GM06990 (cell line): ENCODE results near the gene DPP10.

Source experiments
- DNase-seq: peaks from one replicate; pipeline ENCODE4 v3.0.0-alpha.2; 2011; ENCODE audit not compliant: insufficient read length; ENCODE audit errors: extremely low read depth
- H3K27me3 ChIP-seq: replicated peaks from 2 replicates; pipeline ENCODE4 v1.6.0; 2011; ENCODE audit warnings: low read length; ENCODE audit not compliant: control insufficient read depth, insufficient read depth
- H3K36me3 ChIP-seq: 2 replicates; pipeline ENCODE4 v1.5.1; 2011; ENCODE audit warnings: low read length; ENCODE audit not compliant: control insufficient read depth, insufficient read depth
- H3K4me3 ChIP-seq: replicated peaks from 2 replicates; pipeline ENCODE4 v1.5.1; 2011; ENCODE audit warnings: low read depth, mild to moderate bottlenecking, control low read depth, low read length
- TF ChIP-seq, protein P1 (sequence below): IDR thresholded peaks from 2 replicates; pipeline ENCODE4 v1.5.1; 2011; ENCODE audit warnings: low read length, control low read depth, mild to moderate bottlenecking, inconsistent platforms; ENCODE audit not compliant: insufficient read depth, poor library complexity, severe bottlenecking

Gene DPP10

DNA sequence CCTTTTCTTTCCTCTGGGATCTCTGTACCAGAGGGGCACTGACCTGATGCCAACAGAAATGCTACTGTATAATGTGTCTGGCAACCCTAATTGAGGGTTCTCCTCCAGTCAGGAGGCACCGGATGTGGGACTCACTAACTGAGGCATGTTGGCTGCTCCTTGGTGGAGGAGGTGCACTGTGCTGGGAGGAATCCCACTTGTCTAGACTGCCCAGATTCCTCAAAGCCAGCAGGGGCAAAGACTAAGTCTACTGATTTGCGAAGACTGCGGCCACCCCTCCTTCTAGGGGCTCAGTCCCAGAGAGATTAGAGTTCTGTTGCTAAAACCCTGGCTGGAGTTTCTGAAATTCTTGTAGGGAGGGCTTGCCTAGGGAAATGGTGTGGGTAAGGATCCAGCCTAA lies 1192.1 kb downstream of the DPP10 start:
- H3K36me3 ChIP-seq = no peaks in the 10 kb centered on the region
- no peak for DNase-seq
- H3K27me3 ChIP-seq = no peaks in the 10 kb centered on the region
- no peak overlapping the region for H3K4me3 ChIP-seq
- TF ChIP-seq, protein P1, sequence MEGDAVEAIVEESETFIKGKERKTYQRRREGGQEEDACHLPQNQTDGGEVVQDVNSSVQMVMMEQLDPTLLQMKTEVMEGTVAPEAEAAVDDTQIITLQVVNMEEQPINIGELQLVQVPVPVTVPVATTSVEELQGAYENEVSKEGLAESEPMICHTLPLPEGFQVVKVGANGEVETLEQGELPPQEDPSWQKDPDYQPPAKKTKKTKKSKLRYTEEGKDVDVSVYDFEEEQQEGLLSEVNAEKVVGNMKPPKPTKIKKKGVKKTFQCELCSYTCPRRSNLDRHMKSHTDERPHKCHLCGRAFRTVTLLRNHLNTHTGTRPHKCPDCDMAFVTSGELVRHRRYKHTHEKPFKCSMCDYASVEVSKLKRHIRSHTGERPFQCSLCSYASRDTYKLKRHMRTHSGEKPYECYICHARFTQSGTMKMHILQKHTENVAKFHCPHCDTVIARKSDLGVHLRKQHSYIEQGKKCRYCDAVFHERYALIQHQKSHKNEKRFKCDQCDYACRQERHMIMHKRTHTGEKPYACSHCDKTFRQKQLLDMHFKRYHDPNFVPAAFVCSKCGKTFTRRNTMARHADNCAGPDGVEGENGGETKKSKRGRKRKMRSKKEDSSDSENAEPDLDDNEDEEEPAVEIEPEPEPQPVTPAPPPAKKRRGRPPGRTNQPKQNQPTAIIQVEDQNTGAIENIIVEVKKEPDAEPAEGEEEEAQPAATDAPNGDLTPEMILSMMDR = no peak

DNA sequence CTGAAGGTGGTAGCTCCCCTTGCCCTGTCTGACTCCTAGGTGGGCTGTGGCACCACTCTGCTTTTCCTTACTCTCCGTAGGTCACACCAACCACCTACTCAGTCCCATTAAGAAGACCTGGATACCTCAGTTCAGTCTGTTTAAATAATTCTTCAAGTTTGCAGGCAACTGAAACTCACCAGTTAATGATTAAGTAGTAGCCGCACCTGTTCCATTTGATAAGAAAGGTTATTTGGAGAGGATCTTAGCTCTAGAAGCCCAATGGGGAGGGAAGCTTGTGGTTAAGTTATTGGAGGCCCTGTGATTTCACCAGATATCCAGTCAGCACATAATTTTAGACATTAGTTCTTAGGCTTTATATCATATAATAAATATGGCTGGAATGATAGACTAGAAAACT lies 1193.0 kb downstream of the DPP10 start:
- Histone ChIP-seq H3K4me3 (no peak overlapping the region), H3K27me3 (no peaks in the 10 kb centered on the region), H3K36me3 (no peaks in the 10 kb centered on the region)
- TF ChIP-seq, protein P1 = no peak
- DNase-seq = no peak

DNA sequence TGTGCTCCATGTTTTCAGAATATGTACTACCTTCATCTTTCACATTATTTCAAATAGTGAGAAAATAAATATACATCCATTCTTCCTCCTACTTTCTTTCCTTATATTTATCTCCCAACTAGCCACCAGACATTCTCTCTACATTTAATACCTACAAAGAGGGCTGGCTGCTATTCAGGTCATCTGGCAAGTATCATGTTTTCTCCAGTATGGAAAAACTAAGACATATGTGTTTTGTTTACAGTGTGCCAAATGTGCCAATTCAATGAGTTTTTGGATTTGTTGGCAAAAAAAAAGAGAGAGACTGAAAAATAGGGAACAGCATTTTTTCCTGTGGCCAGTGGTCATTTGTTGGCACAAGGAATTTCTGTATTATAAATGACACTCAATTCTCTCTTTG lies 1207.3 kb downstream of the DPP10 start:
- no peak for DNase-seq
- H3K36me3 ChIP-seq = no peaks in the 10 kb centered on the region
- TF ChIP-seq, protein P1 = no peak
- no peak overlapping the region for H3K4me3 ChIP-seq
- no peaks in the 10 kb centered on the region for H3K27me3 ChIP-seq

DNA sequence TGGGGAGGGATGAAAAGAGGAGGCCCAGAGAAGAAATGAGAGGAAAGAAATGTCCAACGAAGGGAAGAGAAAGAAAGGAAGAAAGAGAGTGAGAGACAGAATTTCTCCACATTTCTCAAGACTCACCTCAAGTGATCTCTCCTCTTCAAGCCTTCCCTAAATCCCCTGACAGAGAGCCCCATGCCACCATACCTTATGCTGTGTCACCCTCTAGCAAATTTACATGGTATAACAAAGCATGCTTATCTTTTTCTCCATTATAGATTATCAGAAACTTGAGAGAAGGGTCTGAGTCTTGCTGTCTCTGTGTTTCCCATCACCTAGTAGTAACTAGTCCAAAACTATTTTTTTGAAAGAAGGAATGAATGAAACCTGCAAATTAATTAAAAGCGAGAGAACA lies 1208.4 kb downstream of the DPP10 start:
- no peak for DNase-seq
- TF ChIP-seq, protein P1 = no peak
- Histone ChIP-seq H3K36me3 (no peaks in the 10 kb centered on the region), H3K4me3 (no peak overlapping the region), H3K27me3 (no peaks in the 10 kb centered on the region)

DNA sequence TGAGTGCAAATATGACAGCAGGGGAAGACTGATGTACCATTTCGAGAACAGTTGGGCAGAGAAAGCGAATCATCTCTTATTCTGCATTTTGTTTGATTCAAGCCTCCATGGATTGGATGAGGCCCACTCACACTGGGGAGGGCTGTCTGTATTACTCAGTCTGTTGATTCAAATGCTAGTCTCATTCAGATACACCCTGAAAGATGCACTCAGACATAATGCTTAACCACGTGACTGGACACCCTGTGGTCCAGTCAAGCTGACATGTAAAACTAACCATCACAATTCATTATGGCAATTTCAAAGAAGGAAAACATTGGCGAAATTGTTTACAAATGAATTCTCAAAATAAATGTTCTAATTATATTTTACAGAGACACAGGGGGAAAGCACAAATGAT lies 1210.2 kb downstream of the DPP10 start:
- Histone ChIP-seq H3K36me3 (no peaks in the 10 kb centered on the region), H3K27me3 (no peaks in the 10 kb centered on the region), H3K4me3 (no peak overlapping the region)
- TF ChIP-seq, protein P1 = no peak
- no peak for DNase-seq

DNA sequence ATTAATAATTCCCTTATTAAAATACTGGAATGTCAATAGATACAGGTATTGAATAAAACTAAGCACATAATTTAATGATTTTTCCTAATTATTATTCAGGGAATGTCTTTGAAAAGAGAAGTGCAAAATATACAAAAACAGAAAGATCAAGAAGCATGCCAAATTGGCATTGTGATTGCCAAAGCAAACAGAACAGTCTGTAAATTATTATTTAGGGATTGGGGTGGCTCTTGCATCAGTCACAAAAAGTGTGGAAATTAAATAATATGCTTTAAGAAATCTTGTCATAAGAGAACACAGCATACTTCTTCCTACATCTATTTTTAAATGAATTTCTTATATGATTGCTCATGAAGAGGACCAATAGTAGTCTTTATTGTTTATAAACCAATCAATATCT lies 1211.9 kb downstream of the DPP10 start:
- no peak for DNase-seq
- TF ChIP-seq, protein P1 = no peak

More for the DNA sequence above, 1211.9 kb downstream of the DPP10 start:
- Histone ChIP-seq H3K27me3 (no peaks in the 10 kb centered on the region), H3K4me3 (no peak overlapping the region), H3K36me3 (no peaks in the 10 kb centered on the region)
